H1 (cell line): Measurements from ENCODE around the gene DPM2. TPM values are rescaled to one million over a fixed set of nuclear protein-coding genes. Genes with fewer than 3 reads are reported as not detected.

ENCODE experiments used
- CHD7 ChIP-seq: fragments of 300-600 bp; sonication (generic); IDR thresholded peaks from 2 replicates; pipeline ENCODE4 v1.7.1; 2012; ENCODE audit warnings: low read length, moderate library complexity, mild to moderate bottlenecking, inconsistent platforms; ENCODE audit not compliant: insufficient replicate concordance
- polyA plus RNA-seq, 7 experiments: library from polyadenylated mRNA; depleted of rRNA in 3 of 7; stranded (reverse) in 5 of 7; unstranded in 2 of 7; fragments of >200 nt in 5 of 7; fragments of 200-250 nt in 2 of 7; gene quantifications; 1 replicate in 5 of 7; 2 replicates in 1 of 7; 4 replicates in 1 of 7; pipeline versions ENCODE4 v1.2.1 to v1.2.3, GENCODE V29; 2011 to 2013; ENCODE audit warnings: missing spikeins in 2 of 7, mixed read lengths in 2 of 7
- total RNA-seq: library from RNA; stranded (reverse); fragmentation: NEBNext Ultra II Directional; extraction: Animal tissue kit (Norgen Biotek cat#: 25700); gene quantifications from 2 replicates; pipeline ENCODE4 v1.2.1, GENCODE V29; 2021

Gene DPM2
- total and polyA plus RNA-seq, 2 of the 8 experiments (the other 6 are each of a cell fraction or from before 2014, with no cell fraction given), result 45.4 to 95.4 TPM

GRCh38 chr9:127938298-127938690 is 640 bp upstream of the DPM2 start (continued):
- TF ChIP-seq CHD7, result no peak
